Sigmoid colon (tissue), 7 donors: Measurements from ENCODE around the gene CILP2. TPM values are rescaled to one million over a fixed set of nuclear protein-coding genes. Genes with fewer than 3 reads are reported as not detected.

Experiments
- DNase-seq: peaks from one replicate; pipeline ENCODE4 v3.0.0-alpha.2; 2019
- H3K27ac ChIP-seq, 4 donors: fragments of 200-600 bp; sonication (generic); one replicate each; pipeline ENCODE4 v1.5.1; 2016 to 2019; ENCODE audit warnings: mild to moderate bottlenecking in 1 of 4
- H3K27me3 ChIP-seq, 3 donors: fragments of 200-600 bp; sonication (generic); one replicate each; pipeline ENCODE4 v1.5.1; 2019; ENCODE audit warnings: mild to moderate bottlenecking in 1 of 3
- H3K36me3 ChIP-seq, 4 donors: fragments of 200-600 bp; sonication (generic); one replicate each; pipeline ENCODE4 v1.5.1; 2016 to 2019
- H3K4me1 ChIP-seq, 4 donors: fragments of 200-600 bp; sonication (generic); one replicate each; pipeline ENCODE4 v1.5.1; 2017 to 2019
- H3K4me3 ChIP-seq, 4 donors: fragments of 200-600 bp; sonication (generic); one replicate each; pipeline ENCODE4 v1.5.1; 2017 to 2019; ENCODE audit warnings: mild to moderate bottlenecking in 2 of 4, moderate library complexity in 1 of 4
- H3K9me3 ChIP-seq, 4 donors: fragments of 200-600 bp in 3 of 4; sonication (generic) in 3 of 4; one replicate each; pipeline versions ENCODE4 v1.5.1 to v1.6.1; 2013 to 2019
- EP300 ChIP-seq, 4 donors: sonication (generic); formaldehyde crosslinking; IDR thresholded peaks; one replicate each; pipeline ENCODE4 v1.6.1; 2017; ENCODE audit warnings: antibody characterized with exemption in 4 of 4
- POLR2A ChIP-seq, 2 donors: fragments of 450-650 bp; IDR thresholded peaks; one replicate each; pipeline ENCODE4 v1.6.1; 2016; ENCODE audit warnings: antibody characterized with exemption in 2 of 2, mild to moderate bottlenecking in 2 of 2, moderate library complexity in 2 of 2
- POLR2AphosphoS5 ChIP-seq, 4 donors: sonication (generic); formaldehyde crosslinking; IDR thresholded peaks; one replicate each; pipeline ENCODE4 v1.6.1; 2017; ENCODE audit warnings: antibody characterized with exemption in 4 of 4
- WGBS, 2 donors: extraction: QIAGEN DNeasy Blood & Tissue Kit; methylation state at CpG; one replicate each; pipeline ENCODE4 v1.1.7; 2013; 5-methylcytosine and 5-hydroxymethylcytosine counted together
- intact Hi-C: fragments of 100-400 bp; cut with DNase I; formaldehyde crosslinking; loops from one replicate; pipeline ENCODE4 v1.15.1; 2023
- polyA plus RNA-seq, 3 donors: library from polyadenylated mRNA; stranded (reverse); fragments of 200-250 nt; gene quantifications; one replicate each; pipeline ENCODE4 v1.2.3, GENCODE V29; 2013
- total RNA-seq, 4 donors: library from RNA; depleted of rRNA; stranded (reverse); fragments of >200 nt; gene quantifications; one replicate each; pipeline ENCODE4 v1.1.0, GENCODE V29; 2016
- TF ChIP-seq, protein P1 (sequence below), 4 experiments: fragments of 450-650 bp in 3 of 4; fragments of 200-600 bp in 1 of 4; IDR thresholded peaks; one replicate each; pipeline ENCODE4 v1.5.1; 2016 to 2019; ENCODE audit warnings: antibody characterized with exemption in 4 of 4, mild to moderate bottlenecking in 3 of 4, moderate library complexity in 2 of 4
- donor health status: healthy with polysubstance abuse.
- donor health status: Bipolar disorder and iron deficiency.
- donor health status: healthy.

CILP2 gene
- total and polyA plus RNA-seq, 7 donors, result 0.16 to 0.29 TPM; not detected in 5

DNA sequence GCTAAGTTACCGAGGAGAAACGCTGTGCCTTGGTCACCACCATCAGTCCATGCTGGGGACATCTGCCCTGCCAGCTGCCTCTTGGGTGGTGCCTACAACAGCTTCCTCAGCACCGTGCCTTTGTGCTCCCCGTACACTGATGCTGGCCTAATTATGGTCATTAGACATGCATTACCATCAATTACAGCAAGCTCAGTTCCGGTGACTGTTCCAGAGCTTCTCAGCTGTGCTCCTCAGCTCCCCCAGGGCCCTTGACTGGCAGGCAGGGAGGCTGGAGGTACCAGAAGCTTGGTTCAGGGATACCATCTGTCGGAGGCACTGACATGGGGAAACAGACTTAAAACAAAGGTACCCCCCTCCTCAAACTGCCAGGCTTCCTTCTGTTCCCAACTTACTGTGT, 40.2 kb downstream of the CILP2 start:
- Histone ChIP-seq H3K36me3 (no peaks in the 10 kb centered on the region), H3K27ac (no peak overlapping the region), H3K27me3 (no peaks in the 10 kb centered on the region), H3K9me3 (no peaks in the 10 kb centered on the region), H3K4me1 (no peaks in the 10 kb centered on the region), H3K4me3 (no peak overlapping the region)
- no peak for TF ChIP-seq POLR2A (IDR thresholded peaks at IDR 0.05)
- no peak for TF ChIP-seq POLR2AphosphoS5 (IDR thresholded peaks at IDR 0.05)
- TF ChIP-seq, protein P1, sequence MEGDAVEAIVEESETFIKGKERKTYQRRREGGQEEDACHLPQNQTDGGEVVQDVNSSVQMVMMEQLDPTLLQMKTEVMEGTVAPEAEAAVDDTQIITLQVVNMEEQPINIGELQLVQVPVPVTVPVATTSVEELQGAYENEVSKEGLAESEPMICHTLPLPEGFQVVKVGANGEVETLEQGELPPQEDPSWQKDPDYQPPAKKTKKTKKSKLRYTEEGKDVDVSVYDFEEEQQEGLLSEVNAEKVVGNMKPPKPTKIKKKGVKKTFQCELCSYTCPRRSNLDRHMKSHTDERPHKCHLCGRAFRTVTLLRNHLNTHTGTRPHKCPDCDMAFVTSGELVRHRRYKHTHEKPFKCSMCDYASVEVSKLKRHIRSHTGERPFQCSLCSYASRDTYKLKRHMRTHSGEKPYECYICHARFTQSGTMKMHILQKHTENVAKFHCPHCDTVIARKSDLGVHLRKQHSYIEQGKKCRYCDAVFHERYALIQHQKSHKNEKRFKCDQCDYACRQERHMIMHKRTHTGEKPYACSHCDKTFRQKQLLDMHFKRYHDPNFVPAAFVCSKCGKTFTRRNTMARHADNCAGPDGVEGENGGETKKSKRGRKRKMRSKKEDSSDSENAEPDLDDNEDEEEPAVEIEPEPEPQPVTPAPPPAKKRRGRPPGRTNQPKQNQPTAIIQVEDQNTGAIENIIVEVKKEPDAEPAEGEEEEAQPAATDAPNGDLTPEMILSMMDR (IDR thresholded peaks at IDR 0.05), result no peak
- no peak for TF ChIP-seq EP300 (IDR thresholded peaks at IDR 0.05)
- no peak for DNase-seq
- intact Hi-C loops, result no loop called here
- 90 to 91% methylated on average over 6 of the region's 6 CpGs for WGBS, 2 donors

DNA sequence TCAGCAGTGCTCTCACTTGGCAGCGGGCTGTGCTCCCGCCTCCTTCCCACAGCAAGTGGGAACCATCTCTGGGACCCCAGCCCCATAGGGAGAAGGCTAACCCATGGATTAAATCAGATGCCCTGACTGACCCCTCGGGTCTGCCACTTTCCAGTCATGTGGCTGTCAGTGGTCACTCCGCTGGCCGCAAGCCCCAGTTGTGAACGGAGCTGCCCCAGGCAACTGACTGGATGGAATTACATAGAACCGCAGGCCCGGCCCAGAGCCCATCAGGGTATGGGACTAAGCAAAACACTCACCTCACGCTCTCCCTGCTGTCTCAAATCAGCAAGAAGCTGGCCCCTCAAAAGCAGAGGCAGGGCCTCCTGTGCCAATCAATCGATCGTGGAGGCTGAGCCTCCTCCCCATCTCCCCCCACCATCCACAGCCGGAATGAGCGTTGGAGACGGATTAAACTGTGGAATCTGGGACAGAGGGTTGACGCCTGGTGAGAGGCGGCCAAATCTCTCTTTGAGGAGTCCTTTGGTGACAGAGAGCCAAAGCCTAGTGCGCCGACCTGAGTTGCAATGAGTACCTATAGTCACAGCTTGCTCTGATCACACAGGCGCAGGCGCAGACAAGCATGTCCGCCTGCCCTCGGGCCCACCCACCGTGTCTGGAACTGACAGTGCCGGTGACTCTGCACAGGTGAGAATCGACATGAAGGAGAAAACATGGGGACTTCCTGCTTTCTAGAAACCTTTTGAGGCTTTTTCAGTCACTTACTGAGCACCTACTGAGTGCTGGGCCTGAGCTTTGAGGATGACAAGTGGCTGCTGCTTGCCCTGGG, 41.7 kb downstream of the CILP2 start:
- no peaks in the 10 kb centered on the region for H3K9me3 ChIP-seq
- 90 to 92% methylated on average over 25 of the region's 25 CpGs for WGBS, 2 donors
- no peaks in the 10 kb centered on the region for H3K27me3 ChIP-seq
- DNase-seq, result no peak
- intact Hi-C loops, result no loop called here
- TF ChIP-seq POLR2A (IDR thresholded peaks at IDR 0.05) (no peak), EP300 (IDR thresholded peaks at IDR 0.05) (no peak), POLR2AphosphoS5 (IDR thresholded peaks at IDR 0.05) (no peak)
- TF ChIP-seq, protein P1 (IDR thresholded peaks at IDR 0.05), result no peak
- no peak overlapping the region for H3K4me3 ChIP-seq
- no peak overlapping the region for H3K27ac ChIP-seq
- no peaks in the 10 kb centered on the region for H3K36me3 ChIP-seq
- no peaks in the 10 kb centered on the region for H3K4me1 ChIP-seq

DNA sequence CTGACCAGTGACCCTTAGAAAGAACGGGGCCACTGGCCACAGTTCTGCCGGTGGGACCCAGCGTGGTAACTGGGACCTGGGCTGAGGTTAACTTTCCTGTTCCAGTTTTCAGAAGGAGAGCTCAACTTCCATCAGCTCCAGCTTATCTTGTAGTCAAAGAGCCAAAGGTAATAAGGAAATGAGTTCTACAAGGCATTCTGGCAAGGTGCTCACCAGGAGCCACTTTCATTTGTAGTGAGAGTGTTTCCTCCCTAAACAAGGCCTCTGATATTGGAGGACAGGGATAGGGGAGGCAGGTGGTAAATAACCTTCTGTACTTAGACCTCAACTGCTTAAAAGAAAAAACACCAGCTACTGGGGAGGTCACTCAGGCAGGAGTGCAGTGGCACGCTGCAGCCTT, 42.4 kb downstream of the CILP2 start:
- no peaks in the 10 kb centered on the region for H3K9me3 ChIP-seq
- TF ChIP-seq EP300 (IDR thresholded peaks at IDR 0.05) (no peak), POLR2A (IDR thresholded peaks at IDR 0.05) (no peak), POLR2AphosphoS5 (IDR thresholded peaks at IDR 0.05) (no peak)
- TF ChIP-seq, protein P1 (IDR thresholded peaks at IDR 0.05), result no peak
- no peaks in the 10 kb centered on the region for H3K36me3 ChIP-seq
- 19 to 71% methylated on average over 4 of the region's 4 CpGs for WGBS, 2 donors
- H3K27me3 ChIP-seq, result no peaks in the 10 kb centered on the region
- no peaks in the 10 kb centered on the region for H3K4me1 ChIP-seq
- no peak for DNase-seq
- no peak overlapping the region for H3K4me3 ChIP-seq
- intact Hi-C loops, result no loop called here
- no peak overlapping the region for H3K27ac ChIP-seq

DNA sequence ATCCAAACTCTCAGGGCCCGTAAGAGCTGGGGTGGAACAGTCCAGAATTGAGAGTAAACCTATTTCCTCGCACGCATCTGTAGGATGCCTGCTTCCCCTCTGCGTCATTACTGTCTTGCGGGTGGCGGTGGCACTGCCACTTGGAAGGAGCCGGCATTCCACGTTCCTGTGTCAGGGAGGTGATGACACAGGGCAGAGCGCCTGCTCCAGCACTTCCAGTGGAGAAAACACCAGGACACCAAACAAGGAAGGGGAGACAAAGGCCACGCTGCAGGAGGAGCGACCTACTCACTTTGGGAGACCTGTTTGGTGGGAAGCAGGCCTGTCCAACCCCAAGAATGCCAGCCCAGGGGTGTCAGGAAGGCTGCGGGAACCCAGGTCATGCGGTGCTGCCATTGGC, 43.3 kb downstream of the CILP2 start:
- DNase-seq, result no peak
- 94 to 97% methylated on average over 13 of the region's 13 CpGs for WGBS, 2 donors

More for the DNA sequence above, 43.3 kb downstream of the CILP2 start:
- Histone ChIP-seq H3K4me1 (no peaks in the 10 kb centered on the region), H3K27me3 (no peaks in the 10 kb centered on the region), H3K27ac (no peak overlapping the region), H3K4me3 (no peak overlapping the region), H3K36me3 (no peaks in the 10 kb centered on the region), H3K9me3 (no peaks in the 10 kb centered on the region)
- TF ChIP-seq EP300 (IDR thresholded peaks at IDR 0.05) (no peak), POLR2AphosphoS5 (IDR thresholded peaks at IDR 0.05) (no peak), POLR2A (IDR thresholded peaks at IDR 0.05) (no peak)
- TF ChIP-seq, protein P1 (IDR thresholded peaks at IDR 0.05), result no peak
- intact Hi-C loops, result no loop called here
